Activated T-cell treated with anti-CD3 and anti-CD28 coated beads, Interleukin-2, amount 50 U/mL, for 4 hours (primary cell): ENCODE data around the gene FBXL16. TPM values are rescaled to one million over a fixed set of nuclear protein-coding genes. Genes with fewer than 3 reads are reported as not detected.

Experiments used
- ATAC-seq, 2 donors: fragments of 200-7000 bp; cut with Tn5 transposase; one replicate each; pipeline ENCODE4 v1.10.0; 2021
- DNase-seq: peaks from one replicate; pipeline ENCODE4 v3.0.0-alpha.2; 2020
- H3K27me3 Mint-ChIP-seq: one replicate; pipeline ENCODE4 v1.8.0; 2021; ENCODE audit warnings: low read depth, mixed read lengths
- H3K36me3 Mint-ChIP-seq: one replicate; pipeline ENCODE4 v1.8.0; 2022; ENCODE audit warnings: mixed read lengths; ENCODE audit not compliant: insufficient read depth
- H3K4me1 Mint-ChIP-seq: one replicate; pipeline ENCODE4 v1.8.0; 2021; ENCODE audit warnings: low read depth, mixed read lengths
- H3K4me3 Mint-ChIP-seq: one replicate; pipeline ENCODE4 v1.8.0; 2021; ENCODE audit warnings: mild to moderate bottlenecking, moderate library complexity, mixed read lengths
- H3K9me3 Mint-ChIP-seq: one replicate; pipeline ENCODE4 v1.8.0; 2021; ENCODE audit warnings: mixed read lengths
- total RNA-seq, 3 donors: library from RNA; stranded (reverse); gene quantifications; one replicate each; pipeline ENCODE4 v1.2.1, GENCODE V29; 2021

The FBXL16 gene
- total RNA-seq, 3 donors from 2014 or later: 2.0 to 6.0 (median 4.8) TPM

DNA sequence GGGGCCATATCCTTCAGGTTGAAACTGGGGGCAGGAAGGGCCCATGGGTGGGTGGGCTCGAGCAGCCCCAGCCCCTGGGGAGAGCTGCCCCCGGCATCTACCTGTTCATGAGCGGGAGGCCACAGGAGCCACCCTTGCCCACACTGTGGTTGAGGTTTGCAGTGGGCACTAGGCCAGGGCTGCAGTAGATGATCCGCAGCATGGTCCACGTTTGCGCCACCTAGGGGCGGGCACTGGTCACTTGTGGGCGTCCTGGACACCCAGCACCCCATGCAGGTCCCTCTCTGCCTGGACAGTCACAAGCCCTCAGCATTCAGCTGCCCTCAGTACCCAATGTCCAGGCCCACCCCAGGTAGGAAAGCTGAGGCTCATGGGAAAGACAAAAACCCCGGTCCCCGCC, 19.6 kb downstream of the FBXL16 start:
- H3K9me3 Mint-ChIP-seq: no peaks in the 10 kb centered on the region
- H3K4me1 Mint-ChIP-seq: peaks cover 29% of the 10 kb centered on the region
- H3K27me3 Mint-ChIP-seq: no peaks in the 10 kb centered on the region
- H3K36me3 Mint-ChIP-seq: peaks cover 9% of the 10 kb centered on the region
- ATAC-seq (no peak), DNase-seq (no peak)
- H3K4me3 Mint-ChIP-seq: no peak overlapping the region

- Mint-ChIP-seq H3K9me3 (no peaks in the 10 kb centered on the region), H3K27me3 (no peaks in the 10 kb centered on the region), H3K36me3 (peaks cover 11% of the 10 kb centered on the region), H3K4me1 (peaks cover 28% of the 10 kb centered on the region), H3K4me3 (no peak overlapping the region)
- no peak for DNase-seq
- ATAC-seq: no peak
Measured at GRCh38 chr16:684961-685696, 20.5 kb downstream of the FBXL16 start.

- H3K4me1 Mint-ChIP-seq: peaks cover 26% of the 10 kb centered on the region
- no peaks in the 10 kb centered on the region for H3K9me3 Mint-ChIP-seq
- peak within 1 kb of the TSS; percentile 80 for H3K4me3 Mint-ChIP-seq
- DNase-seq (peak; percentile 95), ATAC-seq (peak; percentile 72 to 73)
- H3K36me3 Mint-ChIP-seq: peaks cover 11% of the 10 kb centered on the region
- H3K27me3 Mint-ChIP-seq: no peaks in the 10 kb centered on the region
Measured at GRCh38 chr16:684071-684794, 21.4 kb downstream of the FBXL16 start, which contains the start of gene JMJD8. TSS of gene JMJD8 (minus strand) at chr16:684334. CDS start at chr16:684319, 15 bp downstream.

GRCh38 chr16:683396-684070, 22.1 kb downstream of the FBXL16 start:
- DNase-seq (no peak), ATAC-seq (no peak)
- Mint-ChIP-seq H3K4me3 (peak overlapping the region; percentile 80), H3K27me3 (no peaks in the 10 kb centered on the region), H3K9me3 (no peaks in the 10 kb centered on the region), H3K4me1 (peaks cover 20% of the 10 kb centered on the region), H3K36me3 (peaks cover 11% of the 10 kb centered on the region)

GRCh38 chr16:682493-683395, 22.9 kb downstream of the FBXL16 start:
- no peaks in the 10 kb centered on the region for H3K9me3 Mint-ChIP-seq
- no peak for DNase-seq
- H3K36me3 Mint-ChIP-seq: peaks cover 11% of the 10 kb centered on the region
- no peaks in the 10 kb centered on the region for H3K27me3 Mint-ChIP-seq
- no peak for ATAC-seq
- peaks cover 20% of the 10 kb centered on the region for H3K4me1 Mint-ChIP-seq
- peak overlapping the region; percentile 80 for H3K4me3 Mint-ChIP-seq

DNA sequence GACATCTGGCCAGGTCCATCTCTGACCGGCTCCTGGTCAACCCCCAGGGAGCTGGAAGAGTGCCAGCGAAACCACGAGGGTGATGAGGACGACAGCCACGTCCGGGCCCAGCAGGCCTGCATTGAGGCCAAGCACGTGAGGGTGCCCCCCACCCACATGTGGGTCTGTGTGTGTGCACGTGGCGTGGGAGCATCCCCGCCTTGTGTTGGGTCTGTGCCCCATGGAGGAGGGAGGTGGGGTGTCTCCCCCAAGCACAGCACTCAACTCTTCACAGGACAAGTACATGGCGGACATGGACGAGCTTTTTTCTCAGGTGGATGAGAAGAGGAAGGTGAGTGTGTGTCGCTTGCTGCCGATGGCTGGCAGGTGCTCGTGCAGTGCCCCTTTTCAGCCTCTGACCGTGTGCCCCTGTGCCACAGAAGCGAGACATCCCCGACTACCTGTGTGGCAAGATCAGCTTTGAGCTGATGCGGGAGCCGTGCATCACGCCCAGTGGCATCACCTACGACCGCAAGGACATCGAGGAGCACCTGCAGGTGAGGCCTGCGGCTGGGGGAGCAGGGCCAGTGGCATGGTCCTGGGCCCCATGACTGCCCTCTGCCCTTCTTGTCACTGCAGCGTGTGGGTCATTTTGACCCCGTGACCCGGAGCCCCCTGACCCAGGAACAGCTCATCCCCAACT, 23.7 kb downstream of the FBXL16 start:
- Mint-ChIP-seq H3K9me3 (no peaks in the 10 kb centered on the region), H3K27me3 (peaks cover 2% of the 10 kb centered on the region), H3K4me1 (peaks cover 20% of the 10 kb centered on the region), H3K36me3 (peaks cover 11% of the 10 kb centered on the region), H3K4me3 (peak overlapping the region; percentile 83)
- no peak for DNase-seq
- no peak for ATAC-seq

- peak overlapping the region; percentile 83 for H3K4me3 Mint-ChIP-seq
- peaks cover 20% of the 10 kb centered on the region for H3K4me1 Mint-ChIP-seq
- H3K9me3 Mint-ChIP-seq: no peaks in the 10 kb centered on the region
- DNase-seq: no peak
- H3K27me3 Mint-ChIP-seq: peaks cover 5% of the 10 kb centered on the region
- H3K36me3 Mint-ChIP-seq: peaks cover 11% of the 10 kb centered on the region
- ATAC-seq: no peak
Measured at GRCh38 chr16:680967-681745, 24.4 kb downstream of the FBXL16 start.

DNA sequence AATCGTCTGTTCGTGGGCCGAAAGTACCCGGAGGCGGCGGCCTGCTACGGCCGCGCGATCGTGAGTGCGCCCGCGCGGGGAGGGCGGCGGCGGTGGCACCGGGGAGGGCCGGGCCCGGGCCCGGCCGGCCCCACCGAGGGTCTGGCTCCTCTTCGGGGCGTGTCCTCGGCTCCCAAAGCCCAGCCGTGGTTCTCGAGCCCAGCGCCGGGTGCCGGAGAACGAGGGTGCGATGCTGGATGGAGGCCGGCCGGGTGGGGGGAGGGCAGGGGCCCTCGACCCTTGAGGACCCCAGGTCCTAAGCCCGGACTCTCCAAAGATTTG, 25.0 kb downstream of the FBXL16 start:
- DNase-seq (no peak), ATAC-seq (peak; percentile 1 to 5)
- peaks cover 11% of the 10 kb centered on the region for H3K36me3 Mint-ChIP-seq
- H3K4me1 Mint-ChIP-seq: peaks cover 20% of the 10 kb centered on the region
- H3K4me3 Mint-ChIP-seq: peak overlapping the region; percentile 83
- H3K9me3 Mint-ChIP-seq: no peaks in the 10 kb centered on the region
- peaks cover 5% of the 10 kb centered on the region for H3K27me3 Mint-ChIP-seq

GRCh38 chr16:679814-680624, 25.6 kb downstream of the FBXL16 start, which contains the start of gene STUB1:
TSS of gene STUB1 (plus strand) at chr16:680410. CDS start at chr16:680526, 116 bp downstream.
- ATAC-seq: peak; percentile 59 to 61
- Mint-ChIP-seq H3K36me3 (peaks cover 11% of the 10 kb centered on the region), H3K9me3 (no peaks in the 10 kb centered on the region), H3K4me3 (peak within 1 kb of the TSS; percentile 83), H3K4me1 (peaks cover 23% of the 10 kb centered on the region), H3K27me3 (peaks cover 7% of the 10 kb centered on the region)
- DNase-seq: peak; percentile 90

DNA sequence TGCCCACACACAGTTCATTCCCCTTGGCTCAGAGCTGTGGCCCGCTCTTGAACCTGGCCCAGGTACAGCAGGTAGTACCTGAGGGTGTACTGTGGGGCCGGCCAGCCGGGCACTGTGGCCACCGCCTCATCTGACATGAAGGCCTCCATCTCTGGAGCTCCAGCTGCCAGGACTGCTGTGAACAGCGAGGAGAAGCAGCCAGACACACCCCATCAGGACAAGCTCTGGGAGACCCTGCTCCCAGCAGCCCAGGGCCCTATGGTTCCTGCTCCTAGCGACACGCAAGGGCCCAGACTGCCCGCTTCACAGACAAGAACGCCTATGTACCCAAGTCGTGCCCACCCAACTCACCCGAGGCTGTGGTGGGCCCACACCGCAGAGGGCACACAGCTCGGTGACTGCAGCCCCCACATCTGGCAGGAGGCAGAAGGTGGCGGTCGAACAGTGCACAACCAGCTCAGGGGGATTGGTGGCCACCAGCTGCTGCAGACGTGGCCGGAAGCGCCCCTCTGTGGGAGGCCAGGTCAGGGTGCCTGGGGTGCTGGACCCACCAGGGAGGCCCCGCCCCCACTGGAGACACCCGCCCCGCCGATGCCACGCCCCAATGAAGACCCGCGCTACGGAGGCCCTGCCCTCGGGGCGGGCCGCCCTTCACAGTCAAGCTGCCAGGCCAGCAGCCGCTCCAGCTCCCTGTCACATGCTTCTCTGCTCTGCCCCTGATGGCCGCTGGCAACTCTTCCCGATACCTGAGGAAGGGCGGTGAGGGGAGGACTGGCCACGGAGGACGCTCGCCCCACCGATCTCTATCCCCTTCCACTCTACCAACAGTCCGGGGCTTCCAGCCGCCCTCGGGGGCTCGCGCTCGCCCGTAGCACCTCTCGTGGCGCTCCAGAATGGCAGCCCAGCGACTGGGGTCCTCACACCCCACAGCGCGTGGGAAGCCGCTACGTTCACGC, 26.5 kb downstream of the FBXL16 start:
- ATAC-seq (peak; percentile 12 to 19), DNase-seq (peak; percentile 40)
- Mint-ChIP-seq H3K9me3 (no peaks in the 10 kb centered on the region), H3K4me3 (peak overlapping the region; percentile 73), H3K36me3 (peaks cover 11% of the 10 kb centered on the region), H3K4me1 (peaks cover 23% of the 10 kb centered on the region), H3K27me3 (peaks cover 11% of the 10 kb centered on the region)

GRCh38 chr16:678209-678857, 27.3 kb downstream of the FBXL16 start:
- Mint-ChIP-seq H3K4me3 (no peak overlapping the region), H3K27me3 (peaks cover 11% of the 10 kb centered on the region), H3K36me3 (peaks cover 11% of the 10 kb centered on the region), H3K9me3 (no peaks in the 10 kb centered on the region), H3K4me1 (peaks cover 23% of the 10 kb centered on the region)
- ATAC-seq: no peak
- DNase-seq: no peak
